Measurements from ENCODE around the gene MIOS. TPM values are rescaled to one million over a fixed set of nuclear protein-coding genes. Genes with fewer than 3 reads are reported as not detected.

MIOS gene
- total RNA-seq, 2 experiments from 2014 or later: 63.0 to 67.3 TPM

DNA sequence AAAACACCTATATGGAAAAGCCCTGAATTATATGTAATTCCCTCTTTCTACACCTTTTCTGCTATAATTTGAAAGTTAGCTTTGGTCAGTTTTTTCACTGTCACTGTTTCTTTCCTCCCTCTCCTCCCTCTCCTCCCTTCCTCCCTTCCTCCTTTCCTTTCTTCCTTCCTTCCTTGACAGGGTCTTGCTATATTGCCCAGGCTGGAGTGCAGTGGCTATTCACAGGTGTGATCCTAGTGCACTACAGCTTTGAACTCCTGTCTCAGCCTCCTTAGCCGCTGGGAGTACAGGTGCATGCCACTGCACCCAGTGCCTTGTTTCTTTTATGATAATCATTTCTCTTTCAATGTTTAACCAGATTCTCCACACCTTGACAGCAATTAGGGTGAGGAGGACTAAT lies 51.7 kb downstream of the MIOS start:
- POLR2A ChIA-PET: no interaction called here
- CTCF ChIA-PET: no interaction called here
- H3K27ac Mint-ChIP-seq: no peak overlapping the region
- no peak for DNase-seq
- no peak overlapping the region for H3K4me3 Mint-ChIP-seq
- intact Hi-C loops (cut with micrococcal nuclease): no loop called here
- H3K36me3 Mint-ChIP-seq (ENCODE audit: low read depth): no peaks in the 10 kb centered on the region
- TF ChIP-seq, protein P1, sequence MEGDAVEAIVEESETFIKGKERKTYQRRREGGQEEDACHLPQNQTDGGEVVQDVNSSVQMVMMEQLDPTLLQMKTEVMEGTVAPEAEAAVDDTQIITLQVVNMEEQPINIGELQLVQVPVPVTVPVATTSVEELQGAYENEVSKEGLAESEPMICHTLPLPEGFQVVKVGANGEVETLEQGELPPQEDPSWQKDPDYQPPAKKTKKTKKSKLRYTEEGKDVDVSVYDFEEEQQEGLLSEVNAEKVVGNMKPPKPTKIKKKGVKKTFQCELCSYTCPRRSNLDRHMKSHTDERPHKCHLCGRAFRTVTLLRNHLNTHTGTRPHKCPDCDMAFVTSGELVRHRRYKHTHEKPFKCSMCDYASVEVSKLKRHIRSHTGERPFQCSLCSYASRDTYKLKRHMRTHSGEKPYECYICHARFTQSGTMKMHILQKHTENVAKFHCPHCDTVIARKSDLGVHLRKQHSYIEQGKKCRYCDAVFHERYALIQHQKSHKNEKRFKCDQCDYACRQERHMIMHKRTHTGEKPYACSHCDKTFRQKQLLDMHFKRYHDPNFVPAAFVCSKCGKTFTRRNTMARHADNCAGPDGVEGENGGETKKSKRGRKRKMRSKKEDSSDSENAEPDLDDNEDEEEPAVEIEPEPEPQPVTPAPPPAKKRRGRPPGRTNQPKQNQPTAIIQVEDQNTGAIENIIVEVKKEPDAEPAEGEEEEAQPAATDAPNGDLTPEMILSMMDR (IDR thresholded peaks at IDR 0.05): no peak
- no peak for ATAC-seq
- peaks cover 3% of the 10 kb centered on the region for H3K27me3 Mint-ChIP-seq
- H3K4me1 Mint-ChIP-seq (ENCODE audit: low read depth): peaks cover 10% of the 10 kb centered on the region
- H3K9me3 Mint-ChIP-seq: no peaks in the 10 kb centered on the region

DNA sequence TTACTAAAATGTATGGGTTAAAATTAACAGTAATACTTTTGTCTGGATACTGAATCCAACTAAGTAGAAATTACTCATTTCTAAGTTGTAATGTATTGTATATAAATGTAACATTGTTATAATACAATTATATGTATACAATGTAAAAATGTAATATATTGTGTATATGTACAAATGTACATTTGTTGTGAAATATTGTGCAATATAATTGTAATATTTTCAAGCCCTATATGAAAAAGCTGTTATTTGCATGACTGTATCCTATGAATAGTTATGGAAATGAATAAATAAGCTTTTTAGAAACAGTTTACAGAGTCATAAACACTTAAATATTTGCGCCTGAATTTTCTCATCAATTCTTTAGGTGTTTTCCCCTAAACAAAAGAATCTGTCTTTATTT lies 53.6 kb downstream of the MIOS start:
- H3K9me3 Mint-ChIP-seq: no peaks in the 10 kb centered on the region
- intact Hi-C loops (cut with micrococcal nuclease): no loop called here
- H3K4me3 Mint-ChIP-seq: no peak overlapping the region
- H3K4me1 Mint-ChIP-seq (ENCODE audit: low read depth): peaks cover 7% of the 10 kb centered on the region
- H3K27me3 Mint-ChIP-seq: peaks cover 3% of the 10 kb centered on the region
- H3K27ac Mint-ChIP-seq: no peak overlapping the region
- ATAC-seq (no peak), DNase-seq (no peak)
- TF ChIP-seq, protein P1 (IDR thresholded peaks at IDR 0.05): no peak
- POLR2A ChIA-PET: no interaction called here
- H3K36me3 Mint-ChIP-seq (ENCODE audit: low read depth): no peaks in the 10 kb centered on the region
- CTCF ChIA-PET: interaction anchor here (1.2 kb wide), 1 partner anchor 25 kb away, joined by 3 read pairs; no protein-coding TSS in a partner anchor

DNA sequence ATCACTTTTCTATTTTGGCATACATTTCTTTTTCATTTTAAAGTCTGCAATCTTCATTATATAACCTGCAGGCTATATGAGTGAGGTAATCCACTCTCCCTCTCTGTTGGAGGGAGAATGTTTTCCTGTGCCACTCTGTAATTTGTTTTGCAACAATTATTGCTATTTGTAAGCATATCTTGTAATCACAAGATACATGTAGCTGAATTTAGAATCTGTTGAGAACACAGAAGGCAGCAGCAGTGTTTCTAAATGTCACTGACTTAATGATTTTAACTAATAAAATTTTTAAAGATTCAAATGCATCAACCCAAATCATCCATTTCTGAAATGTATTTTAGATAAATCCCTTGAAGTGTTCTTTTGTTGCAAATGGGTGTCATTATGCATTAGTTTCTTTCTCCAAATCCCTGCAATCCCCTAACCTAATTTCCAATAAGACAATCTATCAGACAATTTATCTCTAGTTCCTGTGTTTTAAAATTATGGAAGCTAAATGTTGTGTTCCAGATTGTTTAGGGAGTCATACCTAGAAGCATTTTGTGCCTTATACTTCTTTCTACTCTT lies 54.0 kb downstream of the MIOS start:
- ChIA-PET POLR2A (no interaction called here), CTCF (interaction anchor here (1.2 kb wide), 1 partner anchor 26 kb away, joined by 3 read pairs; no protein-coding TSS in a partner anchor)
- H3K36me3 Mint-ChIP-seq (ENCODE audit: low read depth): no peaks in the 10 kb centered on the region
- H3K4me3 Mint-ChIP-seq: no peak overlapping the region
- H3K9me3 Mint-ChIP-seq: peaks cover under 1% of the 10 kb centered on the region
- DNase-seq (no peak), ATAC-seq (no peak)
- no peak overlapping the region for H3K27ac Mint-ChIP-seq
- intact Hi-C loops (cut with micrococcal nuclease): no loop called here
- TF ChIP-seq, protein P1 (IDR thresholded peaks at IDR 0.05): no peak
- peaks cover 7% of the 10 kb centered on the region for H3K4me1 Mint-ChIP-seq (ENCODE audit: low read depth)
- peaks cover 3% of the 10 kb centered on the region for H3K27me3 Mint-ChIP-seq

DNA sequence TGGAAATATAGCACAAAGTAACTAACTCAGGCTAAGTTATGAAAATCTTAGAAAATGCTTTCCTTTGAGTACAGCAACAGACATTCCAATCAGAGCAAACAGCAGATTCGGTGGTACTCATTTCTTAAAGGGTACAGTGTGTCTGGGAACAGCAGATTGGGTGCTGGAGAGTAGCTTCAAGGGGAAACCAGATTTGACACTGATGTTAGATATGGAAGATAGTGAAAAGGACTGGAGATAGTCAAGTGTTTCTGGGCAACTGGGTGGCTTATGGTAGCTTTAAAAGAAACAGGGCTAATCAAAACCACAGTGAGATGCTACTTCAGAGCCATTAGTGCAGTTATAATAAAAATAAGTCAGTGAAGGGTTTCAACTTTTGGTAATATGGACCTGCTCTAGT lies 61.8 kb downstream of the MIOS start:
- no peak overlapping the region for H3K4me3 Mint-ChIP-seq
- H3K36me3 Mint-ChIP-seq (ENCODE audit: low read depth): no peaks in the 10 kb centered on the region
- no peaks in the 10 kb centered on the region for H3K4me1 Mint-ChIP-seq (ENCODE audit: low read depth)
- H3K9me3 Mint-ChIP-seq: peaks cover 15% of the 10 kb centered on the region
- ChIA-PET CTCF (no interaction called here), POLR2A (no interaction called here)
- no peaks in the 10 kb centered on the region for H3K27me3 Mint-ChIP-seq
- DNase-seq: no peak
- H3K27ac Mint-ChIP-seq: no peak overlapping the region
- ATAC-seq: no peak
- TF ChIP-seq, protein P1 (IDR thresholded peaks at IDR 0.05): no peak
- intact Hi-C loops (cut with micrococcal nuclease): no loop called here

DNA sequence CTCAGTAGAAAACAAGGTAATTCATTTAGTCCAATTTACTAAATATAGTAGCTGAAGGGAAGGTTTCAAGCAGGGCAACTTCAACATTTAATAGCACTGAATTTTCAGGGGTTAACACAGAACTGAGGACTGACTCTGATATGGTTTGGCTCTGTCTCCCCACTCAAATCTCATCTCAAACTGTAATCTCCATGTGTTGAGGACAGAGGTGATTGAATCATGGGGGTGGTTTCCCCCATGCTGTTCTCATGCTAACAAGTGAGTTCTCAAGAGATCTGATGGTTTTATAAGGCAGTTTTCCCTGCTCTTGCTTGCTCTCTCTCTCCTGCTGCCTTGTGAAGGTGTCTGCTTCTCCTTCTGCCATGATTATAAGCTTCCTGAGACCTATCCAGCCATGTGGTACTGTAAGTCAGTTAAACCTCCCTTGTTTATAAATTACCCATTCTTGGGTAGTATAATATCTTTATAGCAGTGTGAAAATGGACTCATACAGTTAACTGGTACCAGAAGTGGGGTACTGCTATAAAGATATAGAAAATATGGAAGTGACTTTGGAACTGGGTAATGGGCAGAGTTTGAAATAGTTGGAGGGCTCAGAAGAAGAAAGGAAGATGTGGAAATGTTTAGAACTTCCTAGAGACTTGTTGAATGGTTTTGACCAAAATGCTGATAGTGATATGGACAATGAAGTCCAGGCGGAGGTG lies 64.1 kb downstream of the MIOS start:
- Mint-ChIP-seq H3K27me3 (no peaks in the 10 kb centered on the region), H3K4me1 (ENCODE audit: low read depth) (no peaks in the 10 kb centered on the region)

More for the DNA sequence above, 64.1 kb downstream of the MIOS start:
- DNase-seq (no peak), ATAC-seq (no peak)
- Mint-ChIP-seq H3K4me3 (no peak overlapping the region), H3K36me3 (ENCODE audit: low read depth) (peaks cover 1% of the 10 kb centered on the region), H3K9me3 (peaks cover 14% of the 10 kb centered on the region), H3K27ac (no peak overlapping the region)
- ChIA-PET POLR2A (interaction anchor here (0.6 kb wide), 1 partner anchor 343 kb away, joined by 5 read pairs; no protein-coding TSS in a partner anchor), CTCF (no interaction called here)
- intact Hi-C loops (cut with micrococcal nuclease): no loop called here
- TF ChIP-seq, protein P1 (IDR thresholded peaks at IDR 0.05): no peak

Measured in activated CD8-positive, alpha-beta T cell treated with anti-CD3 and anti-CD28 coated beads for 36 hours (primary cell).